Measurements from ENCODE around the gene GALNT10.

GALNT10 gene

GRCh38 chr5:154300207-154300883 lies 109.8 kb downstream of the GALNT10 start:
- peak; percentile 27 to 75 for DNase-seq

GRCh38 chr5:154301726-154302125 lies 111.2 kb downstream of the GALNT10 start:
- DNase-seq = no peak

- DNase-seq = no peak
Measured at GRCh38 chr5:154302161-154302560, 111.6 kb downstream of the GALNT10 start.

- DNase-seq = no peak
Measured at GRCh38 chr5:154303133-154303532, 112.6 kb downstream of the GALNT10 start.

- no peak for DNase-seq
Measured at GRCh38 chr5:154308443-154309370, 118.2 kb downstream of the GALNT10 start.

GRCh38 chr5:154309371-154309745 lies 118.8 kb downstream of the GALNT10 start:
- no peak for DNase-seq

- no peak for DNase-seq
Measured at GRCh38 chr5:154309805-154310204, 119.3 kb downstream of the GALNT10 start.

- no peak for DNase-seq
Measured at GRCh38 chr5:154311362-154311761, 120.8 kb downstream of the GALNT10 start.

GRCh38 chr5:154312000-154312399 lies 121.5 kb downstream of the GALNT10 start:
- no peak for DNase-seq

GRCh38 chr5:154312576-154312975 lies 122.0 kb downstream of the GALNT10 start:
- DNase-seq = no peak

GRCh38 chr5:154313360-154314017 lies 123.0 kb downstream of the GALNT10 start:
- no peak for DNase-seq

- no peak for DNase-seq
Measured at GRCh38 chr5:154315196-154315595, 124.7 kb downstream of the GALNT10 start.

- DNase-seq = no peak
Measured at GRCh38 chr5:154315756-154316155, 125.2 kb downstream of the GALNT10 start.

GRCh38 chr5:154316223-154316935 lies 125.8 kb downstream of the GALNT10 start:
- DNase-seq = no peak

- no peak for DNase-seq
Measured at GRCh38 chr5:154317916-154318315, 127.4 kb downstream of the GALNT10 start.

- no peak for DNase-seq
Measured at GRCh38 chr5:154318691-154319090, 128.2 kb downstream of the GALNT10 start.

- DNase-seq = no peak
Measured at GRCh38 chr5:154319736-154320135, 129.2 kb downstream of the GALNT10 start.

- no peak for DNase-seq
Measured at GRCh38 chr5:154320224-154321089, 129.9 kb downstream of the GALNT10 start.

GRCh38 chr5:154321546-154321945 lies 131.0 kb downstream of the GALNT10 start:
- no peak for DNase-seq

- no peak for DNase-seq
Measured at GRCh38 chr5:154324033-154324432, 133.5 kb downstream of the GALNT10 start.

- DNase-seq = no peak
Measured at GRCh38 chr5:154325566-154325965, 135.0 kb downstream of the GALNT10 start.

- no peak for DNase-seq
Measured at GRCh38 chr5:154329062-154329461, 138.5 kb downstream of the GALNT10 start.

All from inflammatory macrophage treated with lipopolysaccharide for 1 hour (primary cell).